Ovary (tissue), 9 donors: ENCODE results near the gene PARD3B. TPM values are rescaled to one million over a fixed set of nuclear protein-coding genes. Genes with fewer than 3 reads are reported as not detected.

Experiments
- DNase-seq, 5 donors: peaks; one replicate each; pipeline ENCODE4 v3.0.0-alpha.2; 2019 to 2020
- H3K27ac ChIP-seq, 2 donors: fragments of 200-600 bp; one replicate each; pipeline versions ENCODE4 v1.5.1 to v1.8.0; 2019 to 2022
- H3K27me3 ChIP-seq: fragments of 200-600 bp; one replicate; pipeline ENCODE4 v1.8.0; 2022
- H3K36me3 ChIP-seq: fragments of 200-600 bp; sonication (generic); one replicate; pipeline ENCODE4 v1.5.1; 2019
- H3K4me1 ChIP-seq: one replicate; pipeline ENCODE4 v1.8.1; 2013; ENCODE audit warnings: mild to moderate bottlenecking, moderate library complexity; ENCODE audit not compliant: insufficient read depth
- H3K4me3 ChIP-seq: fragments of 200-600 bp; sonication (generic); one replicate; pipeline ENCODE4 v1.5.1; 2017
- H3K9me3 ChIP-seq, 2 donors: fragments of 200-600 bp in 1 of 2; sonication (generic) in 1 of 2; one replicate each; pipeline versions ENCODE4 v1.5.1 to v1.8.1; 2013 to 2019; ENCODE audit warnings: mild to moderate bottlenecking in 1 of 2, moderate library complexity in 1 of 2
- EP300 ChIP-seq: sonication (generic); formaldehyde crosslinking; IDR thresholded peaks from one replicate; pipeline ENCODE4 v1.6.1; 2017; ENCODE audit warnings: antibody characterized with exemption
- POLR2A ChIP-seq: fragments of 450-650 bp; IDR thresholded peaks from one replicate; pipeline ENCODE4 v1.6.1; 2017; ENCODE audit warnings: antibody characterized with exemption, mild to moderate bottlenecking, moderate library complexity
- WGBS, 3 donors: extraction: QIAGEN DNeasy Blood & Tissue Kit in 1 of 3; methylation state at CpG; one replicate each; pipeline versions ENCODE4 v1.1.5 to v1.1.7; 2013 to 2017; 5-methylcytosine and 5-hydroxymethylcytosine counted together
- intact Hi-C, 4 donors: fragments of 100-400 bp; cut with DNase I; formaldehyde crosslinking; loops; one replicate each; pipeline versions ENCODE4 v1.11.0 to v1.15.1; 2022 to 2023
- polyA plus RNA-seq, 2 donors: library from polyadenylated mRNA; stranded (reverse); fragments of 200-250 nt in 1 of 2; fragments of 350-450 nt in 1 of 2; fragmentation: Illumina TruSeq in 1 of 2; extraction: RNeasy Lipid Tissue Mini Kit (QIAGEN cat#74804) in 1 of 2; gene quantifications; one replicate each; pipeline ENCODE4 v1.2.3, GENCODE V29; 2013 to 2014
- total RNA-seq, 7 donors: library from RNA; depleted of rRNA in 2 of 7; stranded (reverse); fragments of >200 nt in 2 of 7; fragmentation: NEBNext Ultra II Directional in 3 of 7; extraction: Animal tissue kit (Norgen Biotek cat#: 25700) in 3 of 7; gene quantifications; one replicate each; pipeline versions ENCODE4 v1.1.0 to v1.2.4, GENCODE V29; 2016 to 2023
- TF ChIP-seq, protein P1 (sequence below), 3 donors: fragments of 450-650 bp in 2 of 3; fragments of 200-600 bp in 1 of 3; IDR thresholded peaks; one replicate each; pipeline versions ENCODE4 v1.5.1 to v1.8.0; 2016 to 2022; ENCODE audit warnings: antibody characterized with exemption in 3 of 3, mild to moderate bottlenecking in 1 of 3
- donor health status: DM: no; HTN: no; CAD: no; lungs with moderate emphysema.
- donor health status: DM: no; HTN: no; CAD: no.
- donor health status: Bipolar disorder and iron deficiency.
- donor health status: DM: yes; HTN: yes; CAD: no.
- donor health status: DM: no; HTN: no; CAD: no.
- donor health status: DM: yes; HTN: yes; CAD: no.

The PARD3B gene
- total and polyA plus RNA-seq, 9 donors = 8.2 to 46.6 (median 28.7) TPM

DNA sequence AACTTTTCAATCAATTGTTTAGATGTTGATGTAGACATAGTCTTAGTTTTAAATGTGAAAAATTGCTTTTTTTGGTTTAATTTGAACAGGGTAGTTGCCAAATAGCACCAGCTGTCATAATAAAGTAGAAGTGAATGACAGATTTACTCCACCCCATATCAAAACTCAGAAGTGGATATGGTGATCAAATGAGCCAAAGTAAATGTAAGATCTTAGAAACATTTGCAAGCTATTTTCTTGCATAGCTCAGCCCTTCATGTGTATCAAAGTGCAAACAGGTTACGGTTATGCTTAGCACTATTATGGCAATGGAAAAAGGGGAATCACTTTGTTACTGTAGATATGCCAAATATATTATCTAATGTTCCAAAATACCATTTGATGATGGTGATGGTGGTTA lies 596.1 kb downstream of the PARD3B start:
- 92 to 100% (median 98%) methylated on average over 1 of the region's 1 CpG for WGBS, 3 donors
- Histone ChIP-seq H3K9me3 (no peaks in the 10 kb centered on the region), H3K27me3 (no peaks in the 10 kb centered on the region), H3K36me3 (no peaks in the 10 kb centered on the region), H3K27ac (no peak overlapping the region), H3K4me3 (no peak overlapping the region), H3K4me1 (no peaks in the 10 kb centered on the region)
- no peak for DNase-seq
- intact Hi-C loops = no loop called here
- TF ChIP-seq, protein P1, sequence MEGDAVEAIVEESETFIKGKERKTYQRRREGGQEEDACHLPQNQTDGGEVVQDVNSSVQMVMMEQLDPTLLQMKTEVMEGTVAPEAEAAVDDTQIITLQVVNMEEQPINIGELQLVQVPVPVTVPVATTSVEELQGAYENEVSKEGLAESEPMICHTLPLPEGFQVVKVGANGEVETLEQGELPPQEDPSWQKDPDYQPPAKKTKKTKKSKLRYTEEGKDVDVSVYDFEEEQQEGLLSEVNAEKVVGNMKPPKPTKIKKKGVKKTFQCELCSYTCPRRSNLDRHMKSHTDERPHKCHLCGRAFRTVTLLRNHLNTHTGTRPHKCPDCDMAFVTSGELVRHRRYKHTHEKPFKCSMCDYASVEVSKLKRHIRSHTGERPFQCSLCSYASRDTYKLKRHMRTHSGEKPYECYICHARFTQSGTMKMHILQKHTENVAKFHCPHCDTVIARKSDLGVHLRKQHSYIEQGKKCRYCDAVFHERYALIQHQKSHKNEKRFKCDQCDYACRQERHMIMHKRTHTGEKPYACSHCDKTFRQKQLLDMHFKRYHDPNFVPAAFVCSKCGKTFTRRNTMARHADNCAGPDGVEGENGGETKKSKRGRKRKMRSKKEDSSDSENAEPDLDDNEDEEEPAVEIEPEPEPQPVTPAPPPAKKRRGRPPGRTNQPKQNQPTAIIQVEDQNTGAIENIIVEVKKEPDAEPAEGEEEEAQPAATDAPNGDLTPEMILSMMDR (IDR thresholded peaks at IDR 0.05) = no peak
- TF ChIP-seq POLR2A (no peak), EP300 (no peak)

DNA sequence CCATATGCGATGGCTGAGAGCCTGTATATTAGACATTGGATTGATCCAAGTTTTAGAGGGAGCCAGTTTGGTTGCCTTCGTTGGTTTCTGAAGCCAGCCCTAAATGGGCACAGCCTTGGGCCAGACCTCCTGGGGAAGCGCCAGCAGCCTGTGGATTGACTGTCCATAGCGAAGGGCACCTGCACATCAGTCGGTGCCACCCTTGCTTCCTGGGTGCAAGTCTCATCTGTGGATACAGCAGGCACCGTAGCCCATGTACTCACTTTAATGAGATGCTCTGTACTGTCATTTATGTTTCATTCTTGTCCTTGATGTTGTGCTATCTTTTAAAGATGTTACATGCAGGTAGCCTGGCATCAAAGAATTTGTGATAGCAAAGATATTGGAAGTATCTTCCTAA lies 600.6 kb downstream of the PARD3B start:
- WGBS, 3 donors = 96 to 98% (median 98%) methylated on average over 6 of the region's 6 CpGs
- no peaks in the 10 kb centered on the region for H3K9me3 ChIP-seq
- intact Hi-C loops = no loop called here
- H3K4me3 ChIP-seq = no peak overlapping the region
- H3K27me3 ChIP-seq = no peaks in the 10 kb centered on the region
- H3K27ac ChIP-seq = no peak overlapping the region
- H3K4me1 ChIP-seq = no peaks in the 10 kb centered on the region
- H3K36me3 ChIP-seq = no peaks in the 10 kb centered on the region
- TF ChIP-seq POLR2A (no peak), EP300 (no peak)
- TF ChIP-seq, protein P1 (IDR thresholded peaks at IDR 0.05) = no peak
- no peak for DNase-seq

DNA sequence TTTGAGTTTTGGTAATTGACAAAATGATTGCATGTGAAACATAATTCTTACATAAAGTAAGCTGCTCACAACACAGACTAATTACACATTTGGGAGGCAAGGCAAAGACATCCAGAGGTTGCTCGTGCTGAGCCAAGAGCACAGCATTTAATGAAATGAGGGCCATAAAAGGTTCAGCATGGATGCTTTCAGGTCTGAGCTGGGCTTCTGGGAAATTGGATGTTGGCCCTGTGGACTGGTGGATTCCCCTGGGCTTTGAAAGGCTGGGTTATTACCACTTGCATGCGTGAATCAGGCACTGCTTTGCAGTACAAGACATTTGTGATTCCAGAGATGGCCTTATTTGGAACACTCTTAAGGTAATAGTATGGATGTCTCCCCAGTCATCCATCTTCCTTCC lies 603.5 kb downstream of the PARD3B start:
- no peak for DNase-seq
- H3K36me3 ChIP-seq = no peaks in the 10 kb centered on the region
- no peak overlapping the region for H3K4me3 ChIP-seq
- H3K9me3 ChIP-seq = no peaks in the 10 kb centered on the region
- TF ChIP-seq EP300 (no peak), POLR2A (no peak)
- TF ChIP-seq, protein P1 (IDR thresholded peaks at IDR 0.05) = no peak
- intact Hi-C loops = no loop called here
- H3K27me3 ChIP-seq = no peaks in the 10 kb centered on the region
- H3K4me1 ChIP-seq = no peaks in the 10 kb centered on the region
- WGBS, 3 donors = 74 to 89% (median 81%) methylated on average over 2 of the region's 2 CpGs
- H3K27ac ChIP-seq = no peak overlapping the region

DNA sequence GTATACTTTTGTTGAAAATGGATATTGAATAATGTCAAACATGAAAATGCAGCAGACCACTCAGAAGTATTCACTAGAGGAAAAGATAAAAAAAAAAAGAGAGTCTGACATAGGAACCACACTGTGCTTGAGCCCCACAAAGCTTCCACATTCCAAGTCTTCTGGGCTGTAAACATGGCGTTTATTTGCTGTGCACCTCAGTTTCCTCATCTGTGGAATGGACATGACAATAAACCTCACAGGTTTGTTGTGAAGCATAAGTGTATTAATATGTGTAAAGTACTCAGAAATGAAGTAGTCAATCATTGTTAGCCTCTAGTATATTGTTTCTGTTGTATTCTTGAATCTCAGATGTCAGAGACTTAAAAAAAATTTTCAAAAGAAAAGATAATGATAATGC lies 611.2 kb downstream of the PARD3B start:
- Histone ChIP-seq H3K9me3 (no peaks in the 10 kb centered on the region), H3K36me3 (no peaks in the 10 kb centered on the region), H3K27me3 (no peaks in the 10 kb centered on the region), H3K4me3 (no peak overlapping the region), H3K4me1 (no peaks in the 10 kb centered on the region), H3K27ac (no peak overlapping the region)
- 92 to 97% (median 94%) methylated on average over 1 of the region's 1 CpG for WGBS, 3 donors
- no peak for TF ChIP-seq POLR2A
- TF ChIP-seq, protein P1 (IDR thresholded peaks at IDR 0.05) = no peak
- no peak for TF ChIP-seq EP300
- intact Hi-C loops = no loop called here
- no peak for DNase-seq

DNA sequence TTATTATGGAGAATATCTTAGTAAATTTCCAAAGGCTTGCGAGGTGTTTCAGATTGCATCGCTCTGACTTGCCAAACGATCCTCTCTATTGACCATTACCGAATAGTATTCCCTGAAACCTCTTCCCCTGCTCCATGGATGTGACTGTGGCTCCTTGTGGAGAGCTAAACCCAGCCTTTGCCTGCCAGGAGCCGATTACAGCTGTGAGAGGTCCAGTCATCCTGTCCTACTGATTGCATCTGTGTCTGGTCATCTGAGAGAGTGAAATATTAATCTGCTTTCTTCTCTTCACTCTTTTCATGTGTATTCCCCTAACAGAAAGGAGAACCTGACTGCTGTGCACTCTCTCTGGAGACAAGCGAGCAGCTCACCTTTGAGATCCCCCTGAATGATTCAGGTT lies 613.1 kb downstream of the PARD3B start:
- DNase-seq = no peak
- Histone ChIP-seq H3K27me3 (no peaks in the 10 kb centered on the region), H3K9me3 (no peaks in the 10 kb centered on the region), H3K36me3 (no peaks in the 10 kb centered on the region), H3K27ac (no peak overlapping the region), H3K4me1 (no peaks in the 10 kb centered on the region), H3K4me3 (no peak overlapping the region)
- intact Hi-C loops = no loop called here
- 94 to 95% (median 94%) methylated on average over 6 of the region's 6 CpGs for WGBS, 3 donors
- TF ChIP-seq, protein P1 (IDR thresholded peaks at IDR 0.05) = no peak
- TF ChIP-seq POLR2A (no peak), EP300 (no peak)
